ENCODE results near the gene GRID1. TPM values are rescaled to one million over a fixed set of nuclear protein-coding genes. Genes with fewer than 3 reads are reported as not detected.
"Not testable (repeated sequence)": the region's sequence is repeated elsewhere in the genome, so short reads cannot be mapped to it uniquely, and the experiment has no call there.

GRID1 gene
- total RNA-seq, 1 donor from 2014 or later = under 0.01 TPM

DNA sequence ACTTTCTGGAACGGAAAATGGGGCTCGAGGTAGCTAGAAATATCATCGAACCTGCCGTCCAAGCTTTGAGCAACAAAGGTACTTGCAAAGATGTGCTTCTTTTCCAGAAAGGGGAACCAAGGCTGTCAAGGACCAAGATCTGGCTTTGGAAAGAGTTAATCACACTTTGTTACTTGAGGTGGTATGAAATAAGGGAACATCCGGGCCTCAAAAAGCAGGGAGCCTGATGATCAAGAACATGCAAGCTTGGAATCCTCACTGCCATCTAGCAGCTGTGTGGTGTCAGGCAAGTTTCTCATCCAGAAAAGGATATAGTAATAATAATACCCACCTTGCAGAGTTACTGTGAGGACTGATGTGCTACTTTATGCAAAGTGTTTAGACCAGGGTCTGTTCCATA is 329.5 kb downstream of the GRID1 start:
- Histone ChIP-seq H3K4me3 (ENCODE audit: low read depth, low read length) (no peak overlapping the region), H3K36me3 (ENCODE audit: control insufficient read depth, insufficient read depth, low read length) (no peaks in the 10 kb centered on the region), H3K27me3 (ENCODE audit: control insufficient read depth, insufficient read depth, low read length) (no peaks in the 10 kb centered on the region)
- DNase-seq (ENCODE audit: low read depth) (no peak), FAIRE-seq (no peak)
- TF ChIP-seq, protein P1, sequence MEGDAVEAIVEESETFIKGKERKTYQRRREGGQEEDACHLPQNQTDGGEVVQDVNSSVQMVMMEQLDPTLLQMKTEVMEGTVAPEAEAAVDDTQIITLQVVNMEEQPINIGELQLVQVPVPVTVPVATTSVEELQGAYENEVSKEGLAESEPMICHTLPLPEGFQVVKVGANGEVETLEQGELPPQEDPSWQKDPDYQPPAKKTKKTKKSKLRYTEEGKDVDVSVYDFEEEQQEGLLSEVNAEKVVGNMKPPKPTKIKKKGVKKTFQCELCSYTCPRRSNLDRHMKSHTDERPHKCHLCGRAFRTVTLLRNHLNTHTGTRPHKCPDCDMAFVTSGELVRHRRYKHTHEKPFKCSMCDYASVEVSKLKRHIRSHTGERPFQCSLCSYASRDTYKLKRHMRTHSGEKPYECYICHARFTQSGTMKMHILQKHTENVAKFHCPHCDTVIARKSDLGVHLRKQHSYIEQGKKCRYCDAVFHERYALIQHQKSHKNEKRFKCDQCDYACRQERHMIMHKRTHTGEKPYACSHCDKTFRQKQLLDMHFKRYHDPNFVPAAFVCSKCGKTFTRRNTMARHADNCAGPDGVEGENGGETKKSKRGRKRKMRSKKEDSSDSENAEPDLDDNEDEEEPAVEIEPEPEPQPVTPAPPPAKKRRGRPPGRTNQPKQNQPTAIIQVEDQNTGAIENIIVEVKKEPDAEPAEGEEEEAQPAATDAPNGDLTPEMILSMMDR (IDR thresholded peaks at IDR 0.05; ENCODE audit: insufficient read depth, low read length, severe bottlenecking) = no peak

DNA sequence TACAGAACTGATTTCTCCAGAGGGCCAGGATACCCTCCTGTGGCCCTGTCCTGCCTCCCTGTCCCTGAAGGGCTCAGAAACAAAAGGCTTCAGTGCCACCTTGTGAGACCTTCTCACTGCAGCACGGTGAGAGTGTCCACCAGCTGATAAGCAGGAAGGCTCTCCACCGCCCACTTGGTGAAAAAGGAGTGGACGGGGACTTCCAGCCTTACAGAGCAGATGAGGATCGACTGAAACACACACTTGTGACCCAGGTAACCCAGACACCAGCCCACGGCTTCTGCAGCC is 330.1 kb downstream of the GRID1 start:
- H3K36me3 ChIP-seq (ENCODE audit: control insufficient read depth, insufficient read depth, low read length) = no peaks in the 10 kb centered on the region
- H3K27me3 ChIP-seq (ENCODE audit: control insufficient read depth, insufficient read depth, low read length) = no peaks in the 10 kb centered on the region
- no peak for FAIRE-seq
- TF ChIP-seq, protein P1 (IDR thresholded peaks at IDR 0.05; ENCODE audit: insufficient read depth, low read length, severe bottlenecking) = no peak
- no peak for DNase-seq (ENCODE audit: low read depth)
- no peak overlapping the region for H3K4me3 ChIP-seq (ENCODE audit: low read depth, low read length)

DNA sequence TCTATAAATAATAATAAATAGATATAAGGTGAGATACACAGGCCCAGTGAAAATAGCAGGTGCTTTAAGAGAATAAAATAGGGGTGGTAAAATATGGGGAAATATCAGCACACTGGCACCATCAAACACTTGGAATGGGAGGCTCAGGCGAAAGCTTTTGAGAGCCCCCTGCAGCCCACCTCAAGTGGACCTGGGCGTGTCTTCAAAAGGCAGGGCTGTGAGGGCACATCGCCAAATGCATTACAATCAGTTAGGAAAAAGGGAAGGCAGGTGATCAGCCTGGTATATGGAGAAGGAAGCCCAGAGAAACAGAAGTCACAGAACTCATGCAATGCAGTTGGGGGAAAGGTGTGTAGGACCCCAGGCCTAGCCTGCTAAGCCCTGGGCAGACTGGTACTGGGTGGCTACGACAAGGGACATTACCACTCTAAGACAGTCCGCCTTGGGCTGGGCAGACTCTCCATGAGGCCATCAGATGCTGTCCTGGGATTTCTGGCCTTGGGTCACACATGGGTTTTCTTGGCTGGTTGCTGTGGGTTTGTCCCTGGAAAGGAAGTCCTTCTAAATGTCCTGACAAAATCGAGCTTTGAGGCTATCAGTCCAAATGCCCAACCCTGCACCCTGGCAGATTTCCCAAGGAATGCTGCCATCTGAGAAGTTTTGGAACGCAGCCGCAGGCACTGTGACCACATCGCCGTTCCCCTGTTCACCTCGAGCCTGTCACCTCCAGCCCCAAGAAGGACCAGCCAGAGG is 330.6 kb downstream of the GRID1 start:
- Histone ChIP-seq H3K27me3 (ENCODE audit: control insufficient read depth, insufficient read depth, low read length) (no peaks in the 10 kb centered on the region), H3K4me3 (ENCODE audit: low read depth, low read length) (no peak overlapping the region), H3K36me3 (ENCODE audit: control insufficient read depth, insufficient read depth, low read length) (no peaks in the 10 kb centered on the region)
- TF ChIP-seq, protein P1 (IDR thresholded peaks at IDR 0.05; ENCODE audit: insufficient read depth, low read length, severe bottlenecking) = no peak
- DNase-seq (ENCODE audit: low read depth) (no peak), FAIRE-seq (no peak)

DNA sequence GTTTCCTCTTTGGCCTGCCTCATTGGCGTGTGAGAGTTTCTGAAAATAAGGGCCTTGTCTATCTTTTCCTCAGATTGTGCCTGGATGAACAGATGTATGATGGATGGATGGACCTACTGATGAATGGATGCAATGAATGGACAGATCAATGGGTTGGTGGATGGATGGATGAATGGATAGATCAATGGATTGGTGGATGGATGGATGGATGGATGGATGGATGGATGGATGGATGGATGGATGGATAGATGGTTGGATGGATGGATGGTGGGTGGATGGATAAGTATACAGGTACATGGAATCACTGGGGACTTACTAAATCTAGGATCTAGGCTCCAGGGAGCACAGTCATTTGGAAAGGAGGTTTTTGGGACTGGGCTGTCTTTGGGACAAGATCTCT is 331.9 kb downstream of the GRID1 start:
- no peak overlapping the region for H3K4me3 ChIP-seq (ENCODE audit: low read depth, low read length)
- H3K36me3 ChIP-seq (ENCODE audit: control insufficient read depth, insufficient read depth, low read length) = no peaks in the 10 kb centered on the region
- TF ChIP-seq, protein P1 (IDR thresholded peaks at IDR 0.05; ENCODE audit: insufficient read depth, low read length, severe bottlenecking) = no peak
- FAIRE-seq (no peak), DNase-seq (ENCODE audit: low read depth) (no peak)
- no peaks in the 10 kb centered on the region for H3K27me3 ChIP-seq (ENCODE audit: control insufficient read depth, insufficient read depth, low read length)

DNA sequence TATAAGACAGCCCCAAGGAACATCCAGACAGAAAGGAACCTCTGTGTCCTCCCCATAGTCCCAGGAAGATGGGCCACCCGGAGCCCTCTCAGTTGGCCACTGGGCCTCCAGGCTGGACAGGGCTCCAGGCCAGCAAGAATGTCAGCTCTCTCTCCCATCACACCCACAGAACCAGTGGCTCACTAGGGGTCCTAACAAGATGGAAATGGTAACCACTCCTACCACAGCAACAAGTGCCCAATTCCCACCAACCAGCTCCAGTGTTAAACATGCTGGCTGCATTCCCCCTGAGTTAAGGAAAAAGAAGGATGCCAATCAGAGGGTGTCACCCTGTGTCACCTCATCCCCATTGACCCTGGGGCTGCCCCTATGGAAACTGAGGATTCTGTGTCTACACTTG is 333.0 kb downstream of the GRID1 start:
- TF ChIP-seq, protein P1 (IDR thresholded peaks at IDR 0.05; ENCODE audit: insufficient read depth, low read length, severe bottlenecking) = no peak
- no peak overlapping the region for H3K4me3 ChIP-seq (ENCODE audit: low read depth, low read length)
- no peaks in the 10 kb centered on the region for H3K27me3 ChIP-seq (ENCODE audit: control insufficient read depth, insufficient read depth, low read length)
- FAIRE-seq = no peak
- no peak for DNase-seq (ENCODE audit: low read depth)
- H3K36me3 ChIP-seq (ENCODE audit: control insufficient read depth, insufficient read depth, low read length) = no peaks in the 10 kb centered on the region

DNA sequence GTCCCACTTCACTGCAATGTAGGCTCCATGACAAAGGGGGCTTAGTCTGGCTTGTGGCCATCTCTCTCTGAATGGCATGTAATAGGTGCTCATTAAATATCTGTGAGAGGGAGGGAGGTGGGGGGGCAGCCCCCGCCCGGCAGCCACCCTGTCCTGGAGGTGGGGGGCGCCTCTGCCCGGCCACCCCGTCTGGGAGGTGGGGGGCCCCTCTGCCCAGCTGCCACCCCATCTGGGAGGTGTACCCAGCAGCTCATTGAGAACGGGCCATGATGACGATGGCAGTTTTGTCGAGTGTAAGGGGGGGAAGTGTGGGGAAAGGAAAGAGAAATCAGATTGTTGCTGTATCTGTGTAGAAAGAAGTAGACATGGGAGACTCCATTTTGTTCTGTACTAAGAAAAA is 334.5 kb downstream of the GRID1 start:
- not testable (repeated sequence) for FAIRE-seq; H3K4me3 ChIP-seq (ENCODE audit: low read depth, low read length); H3K36me3 ChIP-seq (ENCODE audit: control insufficient read depth, insufficient read depth, low read length); H3K27me3 ChIP-seq (ENCODE audit: control insufficient read depth, insufficient read depth, low read length); DNase-seq (ENCODE audit: low read depth)

All from bronchial epithelial cell (primary cell).